ENCODE results near the gene WAPL.
"Not testable (repeated sequence)": the region's sequence is repeated elsewhere in the genome, so short reads cannot be mapped to it uniquely, and the experiment has no call there.

Gene WAPL
- total RNA-seq: 195 reads per million, percentile 92 among the genes with 10 or more reads in this experiment

- peak; percentile 92 for DNase-seq
These were observed at the start of gene WAPL for GRCh38 chr10:86521678-86522509. Gene WAPL (minus strand): TSS chr10:86521792. CDS start chr10:86518069, 3,723 bp downstream.

GRCh38 chr10:86569335-86569734 is 47.7 kb upstream of the WAPL start:
- DNase-seq: no peak

GRCh38 chr10:86566518-86566917 is 44.9 kb upstream of the WAPL start:
- not testable (repeated sequence) for DNase-seq

GRCh38 chr10:86563338-86563737 is 41.7 kb upstream of the WAPL start:
- not testable (repeated sequence) for DNase-seq

GRCh38 chr10:86558695-86559094 is 37.1 kb upstream of the WAPL start:
- not testable (repeated sequence) for DNase-seq

- DNase-seq: no peak
These were observed 35.5 kb upstream of the WAPL start for GRCh38 chr10:86556933-86557649.

GRCh38 chr10:86556532-86556931 is 34.9 kb upstream of the WAPL start:
- DNase-seq: no peak

GRCh38 chr10:86553639-86554038 is 32.0 kb upstream of the WAPL start:
- no peak for DNase-seq

GRCh38 chr10:86553213-86553612 is 31.6 kb upstream of the WAPL start:
- no peak for DNase-seq

GRCh38 chr10:86547296-86547695 is 25.7 kb upstream of the WAPL start:
- no peak for DNase-seq

- no peak for DNase-seq
These were observed 23.5 kb upstream of the WAPL start for GRCh38 chr10:86545101-86545500.

- no peak for DNase-seq
These were observed 18.4 kb upstream of the WAPL start for GRCh38 chr10:86540016-86540415.

GRCh38 chr10:86538547-86538946 is 17.0 kb upstream of the WAPL start:
- DNase-seq: no peak

GRCh38 chr10:86538040-86538439 is 16.4 kb upstream of the WAPL start:
- not testable (repeated sequence) for DNase-seq

- peak; percentile 35 for DNase-seq
These were observed 14.8 kb upstream of the WAPL start for GRCh38 chr10:86536294-86536861.

- DNase-seq: no peak
These were observed 13.7 kb upstream of the WAPL start for GRCh38 chr10:86535132-86535882.

- no peak for DNase-seq
These were observed 11.7 kb upstream of the WAPL start for GRCh38 chr10:86533328-86533727.

- DNase-seq: not testable (repeated sequence)
These were observed 7.1 kb upstream of the WAPL start for GRCh38 chr10:86528736-86529135.

GRCh38 chr10:86526606-86527005 is 5.0 kb upstream of the WAPL start:
- no peak for DNase-seq

GRCh38 chr10:86525713-86526112 is 4.1 kb upstream of the WAPL start:
- DNase-seq: not testable (repeated sequence)

GRCh38 chr10:86524225-86524962 is 2.8 kb upstream of the WAPL start:
- no peak for DNase-seq

GRCh38 chr10:86523348-86523747 is 1.8 kb upstream of the WAPL start:
- no peak for DNase-seq
